ENCODE measurements around the gene TNIP2. TPM values are rescaled to one million over a fixed set of nuclear protein-coding genes. Genes with fewer than 3 reads are reported as not detected.

Gene TNIP2
- total and polyA plus RNA-seq, 2 of the 8 experiments (the other 6 are each of a cell fraction or from before 2014, with no cell fraction given), result 23.7 to 37.7 TPM

GRCh38 chr4:2723751-2724150, 32.4 kb downstream of the TNIP2 start (continued):
- TF ChIP-seq CHD7 (IDR thresholded peaks at IDR 0.05; ENCODE audit: insufficient replicate concordance, low read length) (no peak), EP300 (IDR thresholded peaks at IDR 0.05; ENCODE audit: borderline replicate concordance in 1 of 2, low read depth in 2 of 2, low read length in 2 of 2) (no peak), PHF8 (conservative IDR thresholded peaks at IDR 0.05; ENCODE audit: low read depth, low read length) (no peak), KDM4A (IDR thresholded peaks at IDR 0.05; ENCODE audit: low read depth, low read length, severe bottlenecking) (no peak)
